DOHH2 (cell line): ENCODE results near the gene RAB8A.

Experiments
- EZH2phosphoT487 ChIP-seq: fragments of 200-600 bp; sonication (generic); IDR thresholded peaks from 2 replicates; pipeline ENCODE4 v1.6.1; 2017; ENCODE audit warnings: borderline replicate concordance, mild to moderate bottlenecking, antibody characterized with exemption, low read length, moderate library complexity, mixed read lengths
- TF ChIP-seq, protein P1 (sequence below): fragments of 200-600 bp; sonication (generic); IDR thresholded peaks from one replicate; pipeline ENCODE4 v1.5.1; 2014; ENCODE audit warnings: antibody characterized with exemption, mild to moderate bottlenecking, low read depth, low read length; ENCODE audit not compliant: poor library complexity, severe bottlenecking

DNA sequence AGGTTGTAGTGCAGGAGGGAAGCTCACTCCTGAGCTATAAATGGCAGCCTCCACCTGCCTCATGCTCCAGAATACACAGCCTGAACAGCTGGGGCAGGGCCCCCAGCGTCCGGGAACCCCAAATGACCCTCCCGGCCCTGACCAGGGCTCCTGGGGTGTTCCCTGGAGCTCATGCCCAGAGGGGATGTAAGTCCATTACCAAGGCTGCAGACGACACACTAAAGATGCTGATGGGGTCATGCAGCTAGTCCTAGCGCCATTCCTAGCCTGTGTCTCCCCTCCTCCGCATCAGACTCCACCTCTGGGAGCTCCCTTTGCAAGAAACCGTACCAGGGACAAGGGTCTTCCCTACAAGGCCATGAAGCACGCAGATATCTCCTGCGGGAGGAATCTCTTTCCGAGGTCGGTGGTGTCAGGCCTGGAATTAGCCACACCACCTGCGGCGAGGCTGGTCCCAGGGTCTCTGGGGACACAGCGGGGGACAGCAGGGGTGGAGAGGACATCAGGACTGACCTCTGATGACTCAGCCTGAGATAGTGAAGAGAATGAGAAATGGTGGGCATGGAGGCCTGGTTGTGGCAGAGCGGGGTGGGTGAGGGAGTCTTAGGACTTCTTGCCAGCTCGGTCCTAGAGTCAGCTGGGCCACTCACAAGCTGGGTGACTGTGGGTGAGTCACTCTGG is 47.3 kb upstream of the RAB8A start:
- TF ChIP-seq, protein P1, sequence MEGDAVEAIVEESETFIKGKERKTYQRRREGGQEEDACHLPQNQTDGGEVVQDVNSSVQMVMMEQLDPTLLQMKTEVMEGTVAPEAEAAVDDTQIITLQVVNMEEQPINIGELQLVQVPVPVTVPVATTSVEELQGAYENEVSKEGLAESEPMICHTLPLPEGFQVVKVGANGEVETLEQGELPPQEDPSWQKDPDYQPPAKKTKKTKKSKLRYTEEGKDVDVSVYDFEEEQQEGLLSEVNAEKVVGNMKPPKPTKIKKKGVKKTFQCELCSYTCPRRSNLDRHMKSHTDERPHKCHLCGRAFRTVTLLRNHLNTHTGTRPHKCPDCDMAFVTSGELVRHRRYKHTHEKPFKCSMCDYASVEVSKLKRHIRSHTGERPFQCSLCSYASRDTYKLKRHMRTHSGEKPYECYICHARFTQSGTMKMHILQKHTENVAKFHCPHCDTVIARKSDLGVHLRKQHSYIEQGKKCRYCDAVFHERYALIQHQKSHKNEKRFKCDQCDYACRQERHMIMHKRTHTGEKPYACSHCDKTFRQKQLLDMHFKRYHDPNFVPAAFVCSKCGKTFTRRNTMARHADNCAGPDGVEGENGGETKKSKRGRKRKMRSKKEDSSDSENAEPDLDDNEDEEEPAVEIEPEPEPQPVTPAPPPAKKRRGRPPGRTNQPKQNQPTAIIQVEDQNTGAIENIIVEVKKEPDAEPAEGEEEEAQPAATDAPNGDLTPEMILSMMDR, result no peak
- TF ChIP-seq EZH2phosphoT487, result no peak
